Testis (tissue), 2 donors: ENCODE measurements around the gene KCTD16.

Experiments
- POLR2A ChIP-seq: fragments of 450-650 bp; IDR thresholded peaks from one replicate; pipeline ENCODE4 v1.6.1; 2017; ENCODE audit warnings: antibody characterized with exemption, mild to moderate bottlenecking, moderate library complexity
- TF ChIP-seq, protein P1 (sequence below), 3 experiments: fragments of 450-650 bp in 2 of 3; fragments of 200-600 bp in 1 of 3; sonication (generic) in 1 of 3; IDR thresholded peaks; one replicate each; pipeline ENCODE4 v1.5.1; 2016 to 2019; ENCODE audit warnings: antibody characterized with exemption in 3 of 3, mild to moderate bottlenecking in 2 of 3, moderate library complexity in 1 of 3

DNA sequence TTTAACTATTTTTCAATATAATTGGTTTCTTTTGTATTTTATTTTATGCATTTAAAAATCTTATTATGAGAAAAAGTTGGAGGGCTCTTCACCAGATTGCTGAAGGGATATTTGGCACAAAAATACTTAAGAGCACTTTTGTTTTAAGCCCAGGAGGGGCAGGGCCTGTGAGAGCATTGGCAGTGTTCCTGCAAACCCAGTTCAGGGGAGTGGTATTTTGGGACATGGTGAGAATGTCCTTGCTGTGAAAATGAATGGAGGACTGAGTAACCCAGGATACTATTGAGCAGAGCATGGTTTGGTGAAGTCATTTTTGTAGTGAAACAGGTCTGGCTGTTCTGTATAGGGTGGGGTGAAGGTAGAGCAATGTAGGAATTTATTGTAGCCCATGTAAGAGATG lies 121.4 kb downstream of the KCTD16 start:
- TF ChIP-seq, protein P1, sequence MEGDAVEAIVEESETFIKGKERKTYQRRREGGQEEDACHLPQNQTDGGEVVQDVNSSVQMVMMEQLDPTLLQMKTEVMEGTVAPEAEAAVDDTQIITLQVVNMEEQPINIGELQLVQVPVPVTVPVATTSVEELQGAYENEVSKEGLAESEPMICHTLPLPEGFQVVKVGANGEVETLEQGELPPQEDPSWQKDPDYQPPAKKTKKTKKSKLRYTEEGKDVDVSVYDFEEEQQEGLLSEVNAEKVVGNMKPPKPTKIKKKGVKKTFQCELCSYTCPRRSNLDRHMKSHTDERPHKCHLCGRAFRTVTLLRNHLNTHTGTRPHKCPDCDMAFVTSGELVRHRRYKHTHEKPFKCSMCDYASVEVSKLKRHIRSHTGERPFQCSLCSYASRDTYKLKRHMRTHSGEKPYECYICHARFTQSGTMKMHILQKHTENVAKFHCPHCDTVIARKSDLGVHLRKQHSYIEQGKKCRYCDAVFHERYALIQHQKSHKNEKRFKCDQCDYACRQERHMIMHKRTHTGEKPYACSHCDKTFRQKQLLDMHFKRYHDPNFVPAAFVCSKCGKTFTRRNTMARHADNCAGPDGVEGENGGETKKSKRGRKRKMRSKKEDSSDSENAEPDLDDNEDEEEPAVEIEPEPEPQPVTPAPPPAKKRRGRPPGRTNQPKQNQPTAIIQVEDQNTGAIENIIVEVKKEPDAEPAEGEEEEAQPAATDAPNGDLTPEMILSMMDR (IDR thresholded peaks at IDR 0.05): no peak
- TF ChIP-seq POLR2A: no peak
